ENCODE results near the gene DSTN.

DSTN gene

GRCh38 chr20:17614176-17614811 is 44.4 kb downstream of the DSTN start:
- DNase-seq (ENCODE audit: low spot score) = peak; percentile 92
- H3K27ac ChIP-seq = peak overlapping the region; percentile 74 to 93
- peak overlapping the region; percentile 56 for H3K4me3 ChIP-seq
- TF ChIP-seq CTCF (IDR thresholded peaks at IDR 0.05) = no peak

GRCh38 chr20:17614812-17615644 is 45.2 kb downstream of the DSTN start:
- Histone ChIP-seq H3K4me3 (peak overlapping the region; percentile 56), H3K27ac (peak overlapping the region; percentile 74 to 93)
- DNase-seq (ENCODE audit: low spot score) = peak; percentile 79
- TF ChIP-seq CTCF (IDR thresholded peaks at IDR 0.05) = no peak

GRCh38 chr20:17615645-17616479 is 46.0 kb downstream of the DSTN start:
- DNase-seq (ENCODE audit: low spot score) = peak; percentile 75
- no peak overlapping the region for H3K4me3 ChIP-seq
- H3K27ac ChIP-seq = peak overlapping the region; percentile 74 to 93
- TF ChIP-seq CTCF (IDR thresholded peaks at IDR 0.05) = no peak

- DNase-seq (ENCODE audit: low spot score) = peak; percentile 72
- H3K27ac ChIP-seq = peak overlapping the region; percentile 74 to 93
- H3K4me3 ChIP-seq = no peak overlapping the region
- no peak for TF ChIP-seq CTCF (IDR thresholded peaks at IDR 0.05)
Observed at GRCh38 chr20:17616480-17617211, 46.8 kb downstream of the DSTN start.

GRCh38 chr20:17617212-17617867 is 47.5 kb downstream of the DSTN start:
- peak; percentile 81 for TF ChIP-seq CTCF (IDR thresholded peaks at IDR 0.05)
- Histone ChIP-seq H3K4me3 (no peak overlapping the region), H3K27ac (peak overlapping the region in 1 of 2 donors; percentile 93)
- DNase-seq (ENCODE audit: low spot score) = peak; percentile 76
